PC-9 (cell line): ENCODE results near the gene WDR26.
"Not testable (repeated sequence)": the region's sequence is repeated elsewhere in the genome, so short reads cannot be mapped to it uniquely, and the experiment has no call there.

ENCODE experiments used
- EZH2 ChIP-seq: fragments of 200-600 bp; sonication (generic); IDR thresholded peaks from 2 replicates; pipeline ENCODE4 v1.8.0; 2017; ENCODE audit warnings: antibody characterized with exemption, low read depth
- TF ChIP-seq, protein P1 (sequence below): fragments of 200-600 bp; sonication (generic); conservative IDR thresholded peaks from 2 replicates; pipeline ENCODE4 v1.6.1; 2017; ENCODE audit warnings: mixed run types, antibody characterized with exemption, mild to moderate bottlenecking, moderate library complexity

DNA sequence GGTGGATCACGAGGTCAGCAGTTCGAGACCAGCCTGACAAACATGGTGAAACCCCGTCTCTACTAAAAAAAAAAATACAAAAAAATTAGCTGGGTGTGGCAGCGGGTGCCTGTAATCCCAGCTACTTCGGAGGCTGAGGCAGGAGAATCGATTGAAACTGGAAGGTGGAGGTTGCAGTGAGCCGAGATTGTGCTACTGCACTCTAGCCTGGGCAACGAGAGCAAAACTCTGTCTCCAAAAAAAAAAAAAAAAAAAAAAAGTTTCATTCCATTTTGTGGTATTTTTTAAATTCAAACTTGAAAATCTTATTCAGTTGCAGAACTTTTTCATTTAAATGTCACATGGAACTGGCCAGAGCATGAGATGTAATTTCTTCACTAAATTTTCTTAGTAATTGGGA is 7.7 kb downstream of the WDR26 start:
- TF ChIP-seq, protein P1, sequence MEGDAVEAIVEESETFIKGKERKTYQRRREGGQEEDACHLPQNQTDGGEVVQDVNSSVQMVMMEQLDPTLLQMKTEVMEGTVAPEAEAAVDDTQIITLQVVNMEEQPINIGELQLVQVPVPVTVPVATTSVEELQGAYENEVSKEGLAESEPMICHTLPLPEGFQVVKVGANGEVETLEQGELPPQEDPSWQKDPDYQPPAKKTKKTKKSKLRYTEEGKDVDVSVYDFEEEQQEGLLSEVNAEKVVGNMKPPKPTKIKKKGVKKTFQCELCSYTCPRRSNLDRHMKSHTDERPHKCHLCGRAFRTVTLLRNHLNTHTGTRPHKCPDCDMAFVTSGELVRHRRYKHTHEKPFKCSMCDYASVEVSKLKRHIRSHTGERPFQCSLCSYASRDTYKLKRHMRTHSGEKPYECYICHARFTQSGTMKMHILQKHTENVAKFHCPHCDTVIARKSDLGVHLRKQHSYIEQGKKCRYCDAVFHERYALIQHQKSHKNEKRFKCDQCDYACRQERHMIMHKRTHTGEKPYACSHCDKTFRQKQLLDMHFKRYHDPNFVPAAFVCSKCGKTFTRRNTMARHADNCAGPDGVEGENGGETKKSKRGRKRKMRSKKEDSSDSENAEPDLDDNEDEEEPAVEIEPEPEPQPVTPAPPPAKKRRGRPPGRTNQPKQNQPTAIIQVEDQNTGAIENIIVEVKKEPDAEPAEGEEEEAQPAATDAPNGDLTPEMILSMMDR: not testable (repeated sequence)
- not testable (repeated sequence) for TF ChIP-seq EZH2
